GM18505 (cell line): ENCODE data around the gene ARHGAP26.

ENCODE experiments used
- ATAC-seq: cut with Tn5 transposase; IDR thresholded peaks from one replicate; pipeline ENCODE4 v1.9.1; 2021; ENCODE audit not compliant: unreplicated experiment
- POLR2A ChIP-seq: IDR thresholded peaks from 4 replicates; pipeline ENCODE4 v1.6.1; 2011; ENCODE audit warnings: borderline replicate concordance; ENCODE audit not compliant: insufficient read depth, insufficient read length; ENCODE audit errors: extremely low read depth

Gene ARHGAP26

DNA sequence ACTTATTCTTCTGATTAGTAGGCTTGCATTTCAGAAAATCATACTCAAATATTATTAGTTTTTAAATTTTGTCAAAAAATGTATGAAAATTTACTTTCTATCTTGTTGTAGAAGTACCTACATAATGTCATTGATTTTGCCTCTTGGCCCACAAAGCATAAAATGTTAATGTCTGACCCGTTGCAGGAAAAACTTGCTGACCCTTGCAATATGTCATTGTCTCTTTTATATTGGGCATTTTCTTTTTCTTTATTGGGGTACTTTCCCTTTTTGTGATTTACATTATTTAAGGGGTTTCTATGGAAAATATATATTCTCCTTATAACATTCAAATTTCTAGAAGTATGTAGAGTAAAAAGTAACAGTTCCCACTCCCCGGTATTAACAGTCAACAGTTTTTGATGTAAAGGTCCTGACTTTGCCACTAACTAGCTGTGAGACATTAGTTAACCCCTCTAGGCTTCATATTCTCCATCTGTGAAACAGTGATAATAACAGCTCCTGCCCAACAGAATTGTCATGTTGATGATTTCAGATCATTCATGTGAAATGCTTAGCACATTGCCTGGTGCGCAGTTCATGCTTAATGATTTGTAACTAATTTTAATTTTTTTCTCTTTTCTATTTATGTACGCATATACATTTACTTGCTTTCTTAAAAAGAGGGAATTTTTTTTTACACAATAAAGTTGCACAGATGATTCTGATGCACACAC is 243.2 kb downstream of the ARHGAP26 start:
- ATAC-seq = no peak

DNA sequence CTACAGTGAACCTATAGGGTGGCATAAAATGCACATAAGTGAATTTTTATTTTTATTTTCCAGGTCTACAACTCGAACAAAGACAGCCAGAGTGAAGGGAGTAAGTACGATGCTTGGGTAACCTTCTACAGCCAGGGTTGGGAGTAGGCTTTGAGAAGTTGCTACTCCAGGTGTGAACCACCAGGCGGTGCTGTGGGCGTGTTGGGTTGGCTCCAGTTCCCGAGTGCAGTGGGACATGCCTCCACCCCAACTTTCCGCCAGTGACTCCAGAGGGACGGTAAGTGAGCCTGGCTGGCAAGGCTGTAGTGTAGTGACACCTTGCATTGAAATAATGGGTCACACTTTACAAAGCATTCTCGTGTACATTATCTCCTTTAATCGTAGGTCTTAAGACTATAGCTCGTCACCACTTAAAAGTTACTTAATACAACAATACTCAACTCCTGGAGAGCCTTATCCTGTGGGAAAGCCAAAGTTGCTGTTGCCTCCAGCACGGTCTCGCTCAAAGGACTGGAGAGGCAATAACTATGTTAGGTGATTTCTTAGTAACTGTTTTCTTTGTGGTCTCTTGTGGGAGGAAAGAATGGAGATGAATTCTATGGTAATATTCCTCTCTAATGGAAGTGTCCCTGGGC is 244.0 kb downstream of the ARHGAP26 start:
- TF ChIP-seq POLR2A = no peak
- no peak for ATAC-seq

More for the DNA sequence above, 243.2 kb downstream of the ARHGAP26 start:
- no peak for TF ChIP-seq POLR2A

DNA sequence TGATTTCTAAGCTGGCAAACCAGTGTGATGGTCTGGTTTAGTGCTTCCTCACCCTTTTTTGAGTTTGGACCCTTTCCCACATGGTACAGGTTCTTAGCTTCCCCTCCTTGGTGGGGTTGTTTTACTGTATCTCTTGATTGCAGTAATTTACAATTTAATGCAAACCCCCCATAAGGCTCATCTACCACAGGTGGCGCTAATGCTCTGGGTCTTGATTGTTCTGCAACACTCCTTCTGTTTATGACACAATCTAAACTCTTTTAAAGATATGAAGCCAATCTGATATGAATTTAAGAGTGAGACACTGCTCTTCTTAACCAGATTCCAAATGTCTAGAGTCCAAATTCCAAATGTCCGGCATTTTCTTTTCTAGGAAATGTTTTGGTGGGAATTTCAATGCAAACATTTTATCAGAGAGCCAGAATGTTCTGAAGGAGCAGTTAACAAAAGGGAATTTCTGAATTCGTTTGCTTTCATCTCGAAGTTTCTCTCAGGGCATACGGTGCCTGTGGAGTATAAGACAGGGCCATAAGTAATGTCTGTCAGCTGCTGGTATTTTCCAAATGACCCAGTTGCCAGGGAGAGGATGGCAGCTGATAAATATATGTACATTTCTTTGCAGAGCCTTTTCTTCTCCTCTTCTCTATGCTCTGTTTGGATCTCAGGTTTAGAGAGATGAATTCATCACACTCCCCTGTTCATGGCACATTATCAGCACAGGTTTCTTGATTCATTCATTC is 246.8 kb downstream of the ARHGAP26 start:
- ATAC-seq = no peak

DNA sequence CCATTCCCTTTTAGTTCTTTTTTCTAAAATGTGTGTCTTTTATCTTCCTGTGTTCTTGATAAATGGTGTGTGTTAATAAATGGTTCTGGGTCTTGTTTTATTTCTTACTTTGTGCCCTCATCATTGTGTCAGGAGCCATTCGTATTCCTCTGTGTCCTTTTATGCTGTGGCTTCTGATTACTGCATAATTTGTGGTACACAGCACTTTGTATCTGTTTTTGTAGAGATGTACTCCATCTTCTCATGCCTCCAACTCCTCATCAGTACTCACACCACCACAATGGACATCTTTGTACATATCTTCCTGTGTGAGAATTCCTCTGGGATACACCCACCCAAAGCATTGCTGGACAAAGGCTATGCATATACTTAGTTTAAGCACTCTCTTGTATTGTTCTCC is 247.4 kb downstream of the ARHGAP26 start:
- no peak for TF ChIP-seq POLR2A
- ATAC-seq = no peak

More for the DNA sequence above, 246.8 kb downstream of the ARHGAP26 start:
- no peak for TF ChIP-seq POLR2A

DNA sequence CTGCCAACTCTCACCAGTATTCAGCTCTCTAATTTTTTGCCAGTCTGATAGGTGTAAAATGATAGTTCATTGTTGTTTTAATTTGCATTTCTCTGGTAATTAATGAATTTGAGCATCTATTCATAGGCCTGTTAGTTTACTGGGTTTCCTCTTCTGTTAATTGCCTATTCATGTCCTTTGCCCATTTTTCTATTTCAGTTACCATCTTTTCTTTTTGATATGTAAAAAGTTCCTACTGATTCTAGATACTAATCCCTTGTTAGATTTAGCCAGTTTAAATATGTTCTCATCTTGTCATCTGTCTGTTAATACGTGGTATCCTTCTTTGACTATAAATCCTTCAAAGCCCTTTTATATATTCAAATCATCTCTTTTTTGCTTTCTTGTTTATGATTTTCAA is 247.8 kb downstream of the ARHGAP26 start:
- ATAC-seq = no peak
- TF ChIP-seq POLR2A = no peak

DNA sequence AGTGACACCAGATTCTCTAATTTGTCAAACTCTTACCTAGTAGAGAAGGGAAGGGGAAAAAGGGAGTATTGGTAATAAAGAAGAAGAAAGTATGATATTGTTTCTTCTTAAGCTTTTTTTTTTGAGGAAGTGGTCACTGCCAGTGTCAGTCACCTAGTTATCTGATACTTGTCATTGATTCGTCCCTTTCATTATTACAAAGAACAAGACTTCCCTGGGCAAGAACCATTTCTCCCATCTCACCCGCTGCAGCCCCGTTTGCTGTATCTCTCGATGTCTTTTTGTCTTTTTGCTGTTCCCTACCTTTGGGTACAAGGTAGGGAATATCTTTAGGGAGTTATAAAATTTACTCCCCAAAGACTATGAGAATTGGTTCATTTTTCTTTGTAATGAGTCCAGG is 249.0 kb downstream of the ARHGAP26 start:
- peak; percentile 18 for ATAC-seq
- no peak for TF ChIP-seq POLR2A

DNA sequence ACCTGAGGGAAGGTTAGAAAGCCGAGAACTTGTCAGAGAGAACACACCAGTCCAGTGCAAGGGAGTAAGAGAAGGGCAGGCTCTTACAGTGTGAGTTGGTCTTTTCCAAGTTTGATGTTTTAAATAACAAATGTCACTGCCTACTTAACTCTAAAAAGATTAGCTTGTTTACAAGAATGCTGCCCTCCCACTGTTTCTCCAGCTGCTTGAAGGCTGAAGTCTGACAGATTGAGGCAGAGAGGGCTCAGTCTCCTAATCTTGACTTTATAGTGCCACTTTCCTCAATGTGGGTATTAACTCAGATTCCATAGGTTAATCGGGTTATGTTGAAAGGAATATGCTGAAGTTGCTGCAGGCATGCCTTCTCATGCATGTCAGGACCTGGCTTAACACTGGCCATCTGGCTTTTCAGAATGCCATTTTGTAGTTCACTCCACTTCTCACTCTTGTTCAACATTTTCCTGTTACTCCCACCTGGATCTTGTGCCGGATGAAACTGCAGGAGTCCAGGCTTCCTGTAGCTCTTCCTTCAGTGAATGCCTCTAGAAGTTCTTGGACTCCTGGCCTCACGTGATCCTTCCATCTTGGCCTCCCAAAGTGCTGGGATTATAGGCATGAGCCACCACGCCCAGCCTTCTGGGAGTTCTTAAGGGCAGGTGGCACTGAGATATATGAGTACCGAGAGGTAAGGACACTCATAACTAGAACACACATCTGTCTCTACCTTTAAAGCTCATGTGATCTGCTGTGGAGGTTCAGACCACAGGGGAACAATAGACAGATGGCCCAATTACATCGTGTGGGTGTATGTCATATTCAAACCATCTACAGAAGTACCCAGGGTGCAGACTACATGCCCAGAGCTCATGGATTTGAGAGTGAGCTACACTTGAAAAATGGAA is 249.7 kb downstream of the ARHGAP26 start:
- no peak for TF ChIP-seq POLR2A
- peak; percentile 81 for ATAC-seq

DNA sequence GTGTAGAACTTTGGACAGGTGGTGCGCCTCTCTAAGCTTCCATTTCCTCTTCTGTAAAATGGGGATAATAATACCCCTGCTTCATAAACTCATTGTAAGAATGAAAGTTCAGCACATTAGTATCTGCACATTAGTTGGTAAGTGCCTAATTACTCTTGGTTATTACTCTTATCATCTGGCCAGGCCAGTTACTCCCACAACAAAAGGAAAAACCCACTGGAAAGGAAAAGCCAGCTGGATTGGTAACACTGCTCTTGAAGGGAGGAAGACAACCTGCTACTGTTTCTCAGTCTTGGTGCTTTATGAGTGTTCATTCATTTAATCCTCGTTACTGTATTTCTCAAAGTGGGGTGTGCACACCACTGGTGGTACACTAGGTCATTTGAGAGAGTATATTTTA is 251.4 kb downstream of the ARHGAP26 start:
- no peak for TF ChIP-seq POLR2A
- ATAC-seq = no peak

DNA sequence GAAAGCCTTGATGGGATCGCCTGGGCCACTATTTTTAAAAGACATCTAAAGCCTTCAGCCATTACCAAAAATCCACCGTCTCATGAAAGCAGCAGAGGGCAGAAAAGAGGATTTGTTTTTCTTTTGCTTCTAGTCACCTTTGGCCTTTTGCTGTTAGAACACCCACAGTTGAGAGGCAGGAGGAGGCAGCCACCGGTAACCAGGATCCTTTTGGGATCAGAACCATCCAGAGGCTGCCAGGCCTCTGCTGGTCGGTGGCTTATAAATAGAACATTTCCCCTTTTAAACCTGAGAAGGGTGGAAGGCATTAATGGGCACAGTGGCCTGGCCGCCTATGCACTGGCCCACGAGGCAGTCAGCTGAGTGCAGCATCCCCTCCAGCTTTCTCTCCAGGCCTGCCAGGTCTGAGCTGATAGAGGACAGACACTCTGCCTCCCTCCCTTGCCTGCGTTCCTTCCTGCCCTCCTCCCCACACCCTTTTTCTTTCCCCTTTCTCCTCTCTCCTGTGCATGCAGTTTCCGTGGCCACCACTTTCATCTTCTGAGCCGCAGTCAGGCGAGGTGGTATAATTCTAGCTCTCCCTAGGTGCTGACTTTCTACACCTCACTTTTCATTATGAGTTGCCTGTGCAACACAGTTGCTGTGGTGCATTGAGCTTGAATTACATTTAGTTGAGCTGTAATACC is 253.4 kb downstream of the ARHGAP26 start:
- peak; percentile 54 for ATAC-seq
- TF ChIP-seq POLR2A = peak; percentile 64

DNA sequence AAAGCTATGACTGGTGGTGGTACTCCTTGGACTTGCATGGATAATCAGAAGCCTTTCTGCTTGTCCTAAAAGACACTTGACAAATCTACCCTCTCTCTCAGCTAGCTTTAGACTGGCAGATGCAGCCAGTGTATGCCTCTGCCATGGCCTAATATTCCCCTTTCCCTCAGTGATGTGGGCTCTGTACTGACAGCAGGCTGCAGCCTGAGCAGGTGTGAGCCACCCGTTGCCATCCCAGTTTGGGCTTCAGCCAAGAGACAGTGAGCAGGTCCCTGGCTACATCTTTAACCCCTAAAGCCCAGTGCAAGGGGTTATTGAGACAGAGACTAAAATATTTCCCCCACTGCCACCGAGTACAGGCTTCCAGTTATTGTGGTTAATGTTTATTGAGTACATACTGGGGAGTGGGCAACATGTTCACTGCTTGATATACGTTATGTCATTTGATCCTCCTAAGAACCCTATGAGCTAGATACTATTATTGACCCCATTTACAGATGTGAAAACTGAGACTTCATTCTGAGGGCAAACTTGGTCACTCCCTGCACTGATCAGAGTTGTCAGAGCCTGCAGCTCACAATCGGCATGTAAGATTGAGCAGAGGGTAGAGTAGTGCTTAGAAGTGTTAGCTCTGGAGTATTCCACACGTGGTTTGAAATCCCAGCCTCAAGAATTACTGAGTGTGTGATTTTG is 254.2 kb downstream of the ARHGAP26 start:
- ATAC-seq = no peak
- no peak for TF ChIP-seq POLR2A

DNA sequence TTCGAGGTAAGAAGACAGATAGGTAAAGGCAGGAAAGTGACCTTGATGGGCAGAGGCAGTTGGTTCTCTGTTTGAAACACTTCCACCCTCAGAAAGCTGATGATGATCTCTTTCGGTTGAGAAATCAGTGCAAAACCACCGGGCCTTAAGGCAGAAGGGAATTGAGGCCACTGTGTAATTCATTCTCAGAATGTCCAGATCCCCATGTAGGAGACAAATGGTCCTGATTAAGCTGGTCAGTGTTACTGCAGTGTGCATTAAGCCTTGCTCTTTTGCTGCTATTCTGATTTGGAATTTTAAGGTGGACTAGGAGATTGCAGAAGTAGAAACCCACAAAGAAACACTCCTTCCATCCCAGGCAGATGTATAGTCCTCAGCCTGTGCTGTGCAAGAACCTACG is 255.2 kb downstream of the ARHGAP26 start:
- no peak for TF ChIP-seq POLR2A
- no peak for ATAC-seq

DNA sequence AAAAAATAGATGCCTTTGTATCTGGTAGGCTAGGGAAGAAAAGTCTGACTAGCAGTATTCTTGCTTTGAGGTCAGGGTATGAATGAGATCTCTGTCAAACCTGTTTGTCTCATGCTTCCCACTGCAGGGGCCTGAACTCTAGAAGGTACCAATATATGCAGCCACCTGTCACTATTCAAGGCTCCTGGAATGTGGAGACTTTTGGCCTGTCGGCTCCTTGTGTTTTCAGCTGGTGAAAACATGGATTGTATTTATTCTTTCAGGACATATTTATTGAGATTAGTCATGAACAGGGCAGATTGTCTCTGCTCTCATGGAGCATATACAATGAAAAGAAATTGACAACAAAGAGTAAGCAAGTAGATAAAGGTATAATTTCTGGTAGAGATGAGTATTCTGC is 255.8 kb downstream of the ARHGAP26 start:
- TF ChIP-seq POLR2A = no peak
- no peak for ATAC-seq
